MG63 (cell line): ENCODE results near the gene HIPK1. TPM values are rescaled to one million over a fixed set of nuclear protein-coding genes. Genes with fewer than 3 reads are reported as not detected.

Experiments used
- DNase-seq: peaks from one replicate; pipeline ENCODE4 v3.0.0-alpha.2; 2020
- H3K27me3 ChIP-seq: fragments of 250-450 bp; sonication (Bioruptor Pico); 2 replicates; pipeline ENCODE4 v1.5.1; 2020; ENCODE audit warnings: mild to moderate bottlenecking, moderate library complexity
- H3K36me3 ChIP-seq: fragments of 250-450 bp; sonication (Bioruptor Pico); 2 replicates; pipeline ENCODE4 v1.5.1; 2020; ENCODE audit warnings: mild to moderate bottlenecking, moderate library complexity
- H3K4me3 ChIP-seq: fragments of 250-450 bp; sonication (Bioruptor Pico); 2 replicates; pipeline ENCODE4 v1.5.1; 2020; ENCODE audit warnings: mild to moderate bottlenecking, moderate library complexity
- H3K9me3 ChIP-seq: fragments of 250-450 bp; sonication (Bioruptor Pico); 2 replicates; pipeline ENCODE4 v1.5.1; 2020; ENCODE audit warnings: mild to moderate bottlenecking, moderate library complexity
- total RNA-seq: library from RNA; depleted of rRNA; stranded (reverse); fragments of >200 nt; shearing (Covaris generic); gene quantifications from 2 replicates; pipeline ENCODE4 v1.2.3, GENCODE V29; 2014; ENCODE audit warnings: low replicate concordance

HIPK1 gene
- total RNA-seq, 1 experiment from 2014 or later = 8.5 TPM

GRCh38 chr1:113904674-113905434, 24.3 kb upstream of the HIPK1 start, which contains the start of the genes AP4B1 and DCLRE1B:
AP4B1 (minus strand) TSS chr1:113904799; CDS start chr1:113904717, 82 bp downstream.
DCLRE1B (plus strand) TSS chr1:113905326; CDS start chr1:113905587, 261 bp downstream.
- H3K4me3 ChIP-seq = peak within 1 kb of the TSS; percentile 88
- DNase-seq = peak; percentile 100
- H3K9me3 ChIP-seq = no peaks in the 10 kb centered on the region
- no peaks in the 10 kb centered on the region for H3K27me3 ChIP-seq
- H3K36me3 ChIP-seq = peaks cover 50% of the 10 kb centered on the region

DNA sequence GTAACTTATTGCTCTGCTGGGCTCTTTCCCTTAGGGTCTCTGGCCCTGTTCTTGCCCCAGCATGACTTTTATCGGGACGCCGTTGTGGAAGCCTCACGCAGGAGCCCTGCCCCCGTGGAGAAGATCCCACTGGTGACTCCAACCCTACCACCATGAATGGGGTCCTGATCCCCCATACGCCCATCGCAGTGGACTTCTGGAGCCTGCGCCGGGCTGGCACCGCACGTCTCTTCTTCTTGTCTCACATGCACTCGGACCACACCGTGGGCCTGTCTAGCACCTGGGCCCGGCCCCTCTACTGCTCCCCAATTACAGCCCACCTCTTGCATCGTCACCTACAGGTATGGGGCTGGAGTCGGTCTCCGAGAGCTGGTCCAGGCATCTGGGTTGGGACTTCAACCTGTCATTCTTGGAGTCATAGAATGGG, 23.7 kb upstream of the HIPK1 start:
- H3K36me3 ChIP-seq = peaks cover 50% of the 10 kb centered on the region
- DNase-seq = peak; percentile 26
- H3K27me3 ChIP-seq = no peaks in the 10 kb centered on the region
- H3K9me3 ChIP-seq = no peaks in the 10 kb centered on the region
- peak overlapping the region; percentile 88 for H3K4me3 ChIP-seq

- Histone ChIP-seq H3K4me3 (no peak overlapping the region), H3K27me3 (no peaks in the 10 kb centered on the region), H3K36me3 (peaks cover 53% of the 10 kb centered on the region), H3K9me3 (no peaks in the 10 kb centered on the region)
- peak; percentile 88 for DNase-seq
Measured at GRCh38 chr1:113912594-113913311, 16.4 kb upstream of the HIPK1 start.

GRCh38 chr1:113913312-113913668, 15.8 kb upstream of the HIPK1 start:
- Histone ChIP-seq H3K4me3 (no peak overlapping the region), H3K27me3 (no peaks in the 10 kb centered on the region), H3K9me3 (no peaks in the 10 kb centered on the region), H3K36me3 (peaks cover 48% of the 10 kb centered on the region)
- DNase-seq = no peak

- Histone ChIP-seq H3K4me3 (no peak overlapping the region), H3K27me3 (no peaks in the 10 kb centered on the region), H3K9me3 (no peaks in the 10 kb centered on the region), H3K36me3 (peaks cover 40% of the 10 kb centered on the region)
- DNase-seq = no peak
Measured at GRCh38 chr1:113913887-113914664, 15.0 kb upstream of the HIPK1 start.

- Histone ChIP-seq H3K36me3 (peaks cover 13% of the 10 kb centered on the region), H3K9me3 (no peaks in the 10 kb centered on the region), H3K27me3 (no peaks in the 10 kb centered on the region), H3K4me3 (no peak overlapping the region)
- no peak for DNase-seq
Measured at GRCh38 chr1:113916974-113917373, 12.2 kb upstream of the HIPK1 start.

- no peak overlapping the region for H3K4me3 ChIP-seq
- H3K9me3 ChIP-seq = no peaks in the 10 kb centered on the region
- no peak for DNase-seq
- no peaks in the 10 kb centered on the region for H3K27me3 ChIP-seq
- peaks cover 7% of the 10 kb centered on the region for H3K36me3 ChIP-seq
Measured at GRCh38 chr1:113917400-113918082, 11.6 kb upstream of the HIPK1 start.

DNA sequence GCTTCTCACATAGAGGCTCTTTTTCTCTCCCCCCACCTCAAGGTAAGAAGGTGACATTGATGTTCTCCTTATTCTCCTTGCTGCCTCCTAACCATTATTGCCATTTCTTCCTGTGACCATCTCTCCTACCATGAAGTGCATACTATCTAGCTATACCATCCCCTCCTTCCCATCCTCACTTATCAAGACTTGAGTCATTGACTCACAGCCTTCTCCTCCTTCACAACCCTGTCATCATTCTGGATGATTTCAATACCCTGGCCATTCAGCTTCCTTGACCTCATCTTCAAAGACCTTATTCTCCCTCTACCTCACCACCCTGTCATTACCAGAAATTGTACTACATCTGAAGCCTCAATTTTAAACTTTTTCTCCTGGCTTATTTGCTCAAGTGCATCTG, 10.9 kb upstream of the HIPK1 start:
- Histone ChIP-seq H3K4me3 (no peak overlapping the region), H3K36me3 (0 out of 2 replicates have a peak, but pooled peaks cover 5% of the 10 kb centered on the region), H3K27me3 (no peaks in the 10 kb centered on the region), H3K9me3 (no peaks in the 10 kb centered on the region)
- DNase-seq = no peak

DNA sequence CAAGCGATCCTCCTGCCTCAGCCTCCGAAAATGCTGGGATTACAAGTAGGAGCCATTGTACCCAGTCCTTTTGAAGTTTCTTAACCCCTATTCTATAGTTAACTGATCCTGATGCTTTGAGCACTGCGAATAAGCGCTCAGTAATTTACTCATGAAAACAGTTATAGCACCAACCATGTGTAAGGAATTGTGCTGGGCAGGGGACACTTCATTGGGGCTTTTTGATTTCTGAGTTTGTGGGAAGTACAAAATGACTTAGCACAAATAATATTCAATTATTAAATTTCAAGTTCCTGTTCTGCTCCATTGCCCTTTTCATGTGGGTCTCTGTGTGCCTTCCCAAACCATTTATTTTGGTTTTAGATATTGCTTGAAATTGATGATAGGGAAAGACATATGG, 6.2 kb upstream of the HIPK1 start:
- H3K36me3 ChIP-seq = no peaks in the 10 kb centered on the region
- no peaks in the 10 kb centered on the region for H3K9me3 ChIP-seq
- H3K27me3 ChIP-seq = peaks cover 2% of the 10 kb centered on the region; the same call in 1 of the 2 replicates
- H3K4me3 ChIP-seq = no peak overlapping the region
- DNase-seq = no peak

DNA sequence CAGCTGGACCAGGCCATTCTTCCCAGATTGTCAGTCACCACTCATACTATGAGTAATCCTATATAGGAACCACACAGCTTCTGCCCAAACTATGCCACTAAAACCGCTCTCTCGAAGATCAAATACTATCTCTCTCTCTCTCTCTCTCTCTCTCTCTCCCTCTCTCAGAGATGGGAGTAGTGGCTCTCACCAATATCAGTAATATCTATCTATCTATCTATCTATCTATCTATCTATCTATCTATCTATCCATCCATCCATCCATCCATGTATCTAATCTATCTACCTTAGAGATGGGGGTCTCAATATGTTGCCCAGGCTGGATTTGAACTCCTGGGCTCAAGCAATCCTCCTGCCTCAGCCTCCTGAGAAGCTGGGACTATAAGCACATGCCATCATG, 4.7 kb upstream of the HIPK1 start:
- DNase-seq = no peak
- Histone ChIP-seq H3K27me3 (peaks cover 2% of the 10 kb centered on the region; the same call in 1 of the 2 replicates), H3K36me3 (no peaks in the 10 kb centered on the region), H3K9me3 (no peaks in the 10 kb centered on the region), H3K4me3 (no peak overlapping the region)

DNA sequence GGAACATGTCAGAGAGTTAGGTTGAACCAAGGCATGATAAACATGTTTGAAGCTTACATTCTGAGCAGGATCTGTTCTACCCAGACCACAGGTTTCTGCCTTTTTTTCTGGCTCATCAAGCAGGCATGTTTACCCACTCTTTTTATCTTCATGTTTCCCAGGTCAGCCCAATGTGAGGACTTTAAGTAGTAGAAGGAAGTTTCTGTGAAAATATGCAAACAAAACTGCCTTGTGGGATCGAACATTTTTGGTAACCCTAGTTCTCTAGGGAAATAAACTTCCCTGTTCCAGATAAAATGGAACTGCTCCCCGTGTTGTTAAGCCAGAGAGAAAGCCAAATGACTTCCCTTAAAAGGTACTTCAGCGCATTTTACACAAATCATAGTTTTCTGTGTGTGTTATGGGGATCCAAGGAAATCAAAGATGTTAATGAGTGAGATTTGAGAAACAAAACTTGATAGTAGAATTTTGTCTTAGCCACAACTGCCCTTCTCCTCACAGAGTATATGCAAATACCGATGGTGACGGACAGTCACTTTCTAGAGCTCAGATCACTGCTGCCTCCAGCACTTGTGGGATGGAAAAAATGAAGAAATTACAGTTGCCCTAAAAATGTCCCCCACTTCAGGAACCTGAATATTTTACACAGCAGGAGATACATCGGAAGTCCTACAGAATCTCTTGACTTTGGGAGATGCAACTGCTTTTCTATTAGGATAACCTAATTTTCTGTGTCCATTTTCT, 765 bp upstream of the HIPK1 start:
- DNase-seq = no peak
- Histone ChIP-seq H3K9me3 (no peaks in the 10 kb centered on the region), H3K27me3 (peaks cover 2% of the 10 kb centered on the region; the same call in 1 of the 2 replicates), H3K36me3 (0 out of 2 replicates have a peak, but pooled peaks cover 2% of the 10 kb centered on the region), H3K4me3 (peak overlapping the region; percentile 72)

DNA sequence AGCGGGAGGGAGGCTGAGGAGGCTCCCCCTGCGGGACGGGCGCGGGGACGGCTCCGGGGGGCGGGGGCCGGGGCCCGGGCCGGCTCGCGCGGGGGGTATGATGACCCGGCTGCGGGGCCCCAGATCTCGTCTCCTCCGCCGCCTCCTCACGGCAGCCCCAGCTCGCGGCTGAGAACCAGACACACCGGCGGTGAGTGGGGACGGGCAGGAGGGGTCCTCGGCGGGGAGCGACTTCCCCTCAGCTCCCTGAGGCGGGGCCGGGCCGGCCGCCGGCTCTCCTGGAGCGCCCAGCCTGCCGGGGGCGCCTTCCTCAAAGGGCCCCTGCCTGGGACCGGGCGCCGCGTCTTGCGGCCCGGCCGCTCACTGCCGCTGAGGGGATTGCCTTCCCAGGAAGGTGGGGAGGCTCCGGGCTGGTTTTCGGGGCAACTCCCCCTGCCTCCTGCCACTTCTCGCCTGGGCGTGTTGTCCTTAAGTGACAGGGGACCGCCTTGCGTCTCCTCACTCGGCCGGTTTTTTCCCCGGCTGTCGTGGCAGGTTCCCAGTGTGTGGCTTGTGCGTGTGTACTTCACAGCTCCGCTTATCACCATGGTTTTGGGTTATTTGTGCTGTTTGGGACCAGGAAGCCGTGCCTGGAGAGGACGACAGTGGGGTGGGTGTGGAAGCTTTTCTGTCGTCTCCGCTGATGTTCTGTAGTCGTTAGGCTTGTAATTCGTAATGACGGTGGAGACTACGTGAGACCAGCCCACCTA, 800 bp downstream of the HIPK1 start:
- peaks cover 2% of the 10 kb centered on the region; the same call in 1 of the 2 replicates for H3K36me3 ChIP-seq
- H3K4me3 ChIP-seq = peak overlapping the region; percentile 72
- H3K9me3 ChIP-seq = no peaks in the 10 kb centered on the region
- H3K27me3 ChIP-seq = no peaks in the 10 kb centered on the region
- peak; percentile 34 for DNase-seq

GRCh38 chr1:113930499-113931161, 1.5 kb downstream of the HIPK1 start:
- DNase-seq = peak; percentile 61
- Histone ChIP-seq H3K4me3 (peak overlapping the region; percentile 72), H3K27me3 (no peaks in the 10 kb centered on the region), H3K9me3 (no peaks in the 10 kb centered on the region), H3K36me3 (peaks cover 4% of the 10 kb centered on the region; the same call in 1 of the 2 replicates)

- peak overlapping the region; percentile 72 for H3K4me3 ChIP-seq
Measured at GRCh38 chr1:113931451-113931851, 2.3 kb downstream of the HIPK1 start.

DNA sequence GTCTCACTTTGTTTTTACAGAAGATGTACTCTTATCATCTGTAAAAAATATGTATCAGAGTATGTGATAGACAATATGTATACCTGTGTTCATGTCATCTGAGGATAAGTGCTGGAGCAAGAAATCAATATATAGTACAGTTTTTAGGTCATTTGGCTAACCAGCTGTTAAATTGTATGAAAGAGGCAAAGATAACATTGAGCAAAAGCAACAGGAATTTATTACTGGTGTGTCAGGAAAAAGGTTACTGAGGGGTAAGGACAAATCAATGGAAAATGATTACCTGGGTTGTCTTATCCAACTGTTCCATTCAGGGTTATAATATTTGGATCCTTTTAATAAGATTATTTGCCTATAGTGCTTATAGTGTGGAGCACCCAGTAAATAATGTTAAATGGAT, 4.9 kb downstream of the HIPK1 start:
- Histone ChIP-seq H3K9me3 (no peaks in the 10 kb centered on the region), H3K4me3 (no peak overlapping the region), H3K36me3 (peaks cover 4% of the 10 kb centered on the region; the same call in 1 of the 2 replicates), H3K27me3 (no peaks in the 10 kb centered on the region)
- DNase-seq = no peak

More at GRCh38 chr1:113931451-113931851, 2.3 kb downstream of the HIPK1 start:
- DNase-seq = no peak
- H3K27me3 ChIP-seq = no peaks in the 10 kb centered on the region
- no peaks in the 10 kb centered on the region for H3K9me3 ChIP-seq
- peaks cover 4% of the 10 kb centered on the region; the same call in 1 of the 2 replicates for H3K36me3 ChIP-seq
